CD4-positive, alpha-beta T cell (primary cell): Measurements from ENCODE around the gene GNA15. TPM values are rescaled to one million over a fixed set of nuclear protein-coding genes. Genes with fewer than 3 reads are reported as not detected.

ENCODE experiments used
- ATAC-seq: fragments of 200-7000 bp; cut with Tn5 transposase; one replicate; pipeline ENCODE4 v1.10.0; 2022; ENCODE audit warnings: mild to moderate bottlenecking; ENCODE audit not compliant: poor library complexity
- CTCF ChIA-PET: fragments of 350-600 bp; sonication (Branson Sonifier 250); formaldehyde crosslinking; loops from one replicate; lab custom pipeline; 2021; ENCODE audit warnings: antibody characterized with exemption, inconsistent platforms; lab: Charles Lee
- POLR2A ChIA-PET: fragments of 350-600 bp; sonication (Branson Sonifier 250); formaldehyde crosslinking; loops from one replicate; lab custom pipeline; 2021; ENCODE audit warnings: antibody characterized with exemption, inconsistent platforms; lab: Charles Lee
- DNase-seq, 14 experiments: peaks; one replicate each; pipeline ENCODE4 v3.0.0-alpha.2; 2013 to 2020; ENCODE audit warnings: mixed read lengths in 2 of 14
- H3K27ac ChIP-seq, 2 donors: one replicate each; pipeline versions ENCODE4 v1.5.1 to v1.7.0; 2013; ENCODE audit warnings: low read length in 2 of 2, low read depth in 1 of 2, mild to moderate bottlenecking in 1 of 2
- H3K27me3 ChIP-seq, 2 experiments: 1 replicate in 1 of 2; 2 replicates in 1 of 2; pipeline versions ENCODE4 v1.6.1 to v1.7.0; 2013; ENCODE audit warnings: low read length in 2 of 2, control low read depth in 1 of 2, mild to moderate bottlenecking in 1 of 2, moderate library complexity in 1 of 2; ENCODE audit not compliant: insufficient read depth in 2 of 2, control insufficient read depth in 1 of 2
- H3K36me3 ChIP-seq: one replicate; pipeline ENCODE4 v1.6.1; 2013; ENCODE audit warnings: low read length, control low read depth; ENCODE audit not compliant: insufficient read depth
- H3K4me1 ChIP-seq: one replicate; pipeline ENCODE4 v1.6.1; 2013; ENCODE audit warnings: low read length, control low read depth; ENCODE audit not compliant: insufficient read depth
- H3K4me3 ChIP-seq: one replicate; pipeline ENCODE4 v1.5.1; 2013; ENCODE audit warnings: mild to moderate bottlenecking, low read length, moderate library complexity
- H3K9me3 ChIP-seq, 2 experiments: 1 replicate in 1 of 2; 2 replicates in 1 of 2; pipeline versions ENCODE4 v1.6.1 to v1.7.0; 2013; ENCODE audit warnings: low read length in 2 of 2, mild to moderate bottlenecking in 2 of 2, control low read depth in 1 of 2, moderate library complexity in 1 of 2; ENCODE audit not compliant: control insufficient read depth in 1 of 2, insufficient read depth in 1 of 2
- H3K27ac Mint-ChIP-seq: one replicate; pipeline ENCODE4 v1.8.0; 2020; ENCODE audit warnings: mixed read lengths
- H3K27me3 Mint-ChIP-seq: one replicate; pipeline ENCODE4 v1.8.0; 2021; ENCODE audit warnings: mixed read lengths
- H3K36me3 Mint-ChIP-seq: one replicate; pipeline ENCODE4 v1.8.0; 2021; ENCODE audit warnings: low read depth, mixed read lengths
- H3K4me1 Mint-ChIP-seq: one replicate; pipeline ENCODE4 v1.8.0; 2021; ENCODE audit warnings: low read depth, mixed read lengths
- H3K4me3 Mint-ChIP-seq: one replicate; pipeline ENCODE4 v1.8.0; 2020; ENCODE audit warnings: mild to moderate bottlenecking, mixed read lengths
- H3K9me3 Mint-ChIP-seq: one replicate; pipeline ENCODE4 v1.8.0; 2020; ENCODE audit warnings: mixed read lengths
- intact Hi-C, 2 experiments: fragments of 100-400 bp; cut with DNase I in 1 of 2; cut with micrococcal nuclease in 1 of 2; formaldehyde crosslinking; loops; one replicate each; pipeline versions ENCODE4 v1.15.1 to v1.9.0; 2023 to 2025; cut with DNase I, micrococcal nuclease
- total RNA-seq, 174 experiments: library from RNA in 2 of 174; stranded (reverse) in 2 of 174; gene quantifications; one replicate each; pipeline ENCODE4 v1.2.3 and lab custom pipeline; 2021 to 2026
- TF ChIP-seq, protein P1 (sequence below): fragments of 200-600 bp; IDR thresholded peaks from one replicate; pipeline ENCODE4 v1.8.0; 2022; ENCODE audit warnings: antibody characterized with exemption, mild to moderate bottlenecking

The GNA15 gene
- total RNA-seq, 2 experiments from 2014 or later: 12.1 to 14.9 TPM

- peaks cover 47% of the 10 kb centered on the region for H3K4me1 ChIP-seq
- Mint-ChIP-seq H3K27me3 (peaks cover 18% of the 10 kb centered on the region), H3K4me3 (no peak overlapping the region), H3K9me3 (no peaks in the 10 kb centered on the region), H3K36me3 (no peaks in the 10 kb centered on the region), H3K4me1 (peaks cover 32% of the 10 kb centered on the region), H3K27ac (no peak overlapping the region)
- no peak overlapping the region for H3K27ac ChIP-seq
- CTCF ChIA-PET: interaction anchor here (0.9 kb wide), 1 partner anchor 147 kb away, joined by 3 read pairs; no protein-coding TSS in a partner anchor
- no peak overlapping the region for H3K4me3 ChIP-seq
- H3K27me3 ChIP-seq: peaks cover 3 to 32% of the 10 kb centered on the region in 2 experiments
- intact Hi-C loops: no loop called here
- POLR2A ChIA-PET: interaction anchor here (1.0 kb wide), 1 partner anchor 62 kb away, joined by 3 read pairs; no protein-coding TSS in a partner anchor
- DNase-seq (no peak), ATAC-seq (no peak)
- TF ChIP-seq, protein P1, sequence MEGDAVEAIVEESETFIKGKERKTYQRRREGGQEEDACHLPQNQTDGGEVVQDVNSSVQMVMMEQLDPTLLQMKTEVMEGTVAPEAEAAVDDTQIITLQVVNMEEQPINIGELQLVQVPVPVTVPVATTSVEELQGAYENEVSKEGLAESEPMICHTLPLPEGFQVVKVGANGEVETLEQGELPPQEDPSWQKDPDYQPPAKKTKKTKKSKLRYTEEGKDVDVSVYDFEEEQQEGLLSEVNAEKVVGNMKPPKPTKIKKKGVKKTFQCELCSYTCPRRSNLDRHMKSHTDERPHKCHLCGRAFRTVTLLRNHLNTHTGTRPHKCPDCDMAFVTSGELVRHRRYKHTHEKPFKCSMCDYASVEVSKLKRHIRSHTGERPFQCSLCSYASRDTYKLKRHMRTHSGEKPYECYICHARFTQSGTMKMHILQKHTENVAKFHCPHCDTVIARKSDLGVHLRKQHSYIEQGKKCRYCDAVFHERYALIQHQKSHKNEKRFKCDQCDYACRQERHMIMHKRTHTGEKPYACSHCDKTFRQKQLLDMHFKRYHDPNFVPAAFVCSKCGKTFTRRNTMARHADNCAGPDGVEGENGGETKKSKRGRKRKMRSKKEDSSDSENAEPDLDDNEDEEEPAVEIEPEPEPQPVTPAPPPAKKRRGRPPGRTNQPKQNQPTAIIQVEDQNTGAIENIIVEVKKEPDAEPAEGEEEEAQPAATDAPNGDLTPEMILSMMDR: no peak
- no peaks in the 10 kb centered on the region for H3K9me3 ChIP-seq
- no peaks in the 10 kb centered on the region for H3K36me3 ChIP-seq
Observed at GRCh38 chr19:3096902-3097326, 38.9 kb upstream of the GNA15 start.

DNA sequence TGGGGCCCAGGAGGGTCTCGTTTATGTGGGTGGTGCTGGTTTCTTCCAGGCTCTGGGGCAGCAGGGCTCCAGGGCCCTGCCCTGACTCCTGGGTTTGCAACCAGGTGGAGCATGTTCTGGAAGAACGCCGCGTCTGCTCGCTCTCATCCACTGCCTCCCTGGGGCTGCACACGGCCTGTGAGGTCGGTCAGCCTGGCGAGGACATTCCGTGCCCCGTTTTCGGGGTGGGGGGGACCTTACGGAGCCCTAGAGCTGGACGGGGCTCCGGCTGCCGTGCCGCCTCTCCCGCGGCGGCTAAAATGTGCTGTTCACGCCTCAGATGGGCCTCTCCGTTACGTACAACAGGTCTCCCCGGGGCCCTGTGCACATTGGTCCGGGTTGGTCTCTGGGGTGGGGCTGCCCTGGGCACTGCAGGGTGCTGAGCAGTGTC is 38.4 kb upstream of the GNA15 start:
- TF ChIP-seq, protein P1: no peak
- ChIA-PET CTCF (interaction anchor here (0.9 to 2.3 kb wide), 2 partner anchors 21 to 147 kb away, joined by 3 to 6 read pairs; no protein-coding TSS in a partner anchor), POLR2A (no interaction called here)
- ATAC-seq (no peak), DNase-seq (no peak)
- Histone ChIP-seq H3K27ac (no peak overlapping the region), H3K4me1 (peaks cover 47% of the 10 kb centered on the region), H3K36me3 (no peaks in the 10 kb centered on the region), H3K4me3 (no peak overlapping the region), H3K27me3 (peaks cover 3 to 32% of the 10 kb centered on the region in 2 experiments), H3K9me3 (no peaks in the 10 kb centered on the region)
- Mint-ChIP-seq H3K27ac (peak overlapping the region; percentile 53), H3K36me3 (no peaks in the 10 kb centered on the region), H3K9me3 (no peaks in the 10 kb centered on the region), H3K4me3 (peak overlapping the region; percentile 25), H3K27me3 (peaks cover 18% of the 10 kb centered on the region), H3K4me1 (peaks cover 32% of the 10 kb centered on the region)
- intact Hi-C loops: no loop called here

GRCh38 chr19:3098141-3098514 is 37.7 kb upstream of the GNA15 start:
- peaks cover 3 to 32% of the 10 kb centered on the region in 2 experiments for H3K27me3 ChIP-seq
- Mint-ChIP-seq H3K4me1 (peaks cover 32% of the 10 kb centered on the region), H3K9me3 (no peaks in the 10 kb centered on the region), H3K36me3 (no peaks in the 10 kb centered on the region), H3K27ac (peak overlapping the region; percentile 53), H3K27me3 (peaks cover 18% of the 10 kb centered on the region), H3K4me3 (peak overlapping the region; percentile 25)
- peaks cover 47% of the 10 kb centered on the region for H3K4me1 ChIP-seq
- ChIA-PET POLR2A (interaction anchor here (0.9 kb wide), 1 partner anchor 62 kb away, joined by 3 read pairs; no protein-coding TSS in a partner anchor), CTCF (interaction anchor here (2.3 kb wide), 1 partner anchor 22 kb away, joined by 6 read pairs; no protein-coding TSS in a partner anchor)
- no peaks in the 10 kb centered on the region for H3K9me3 ChIP-seq
- H3K4me3 ChIP-seq: no peak overlapping the region
- H3K27ac ChIP-seq: no peak overlapping the region
- TF ChIP-seq, protein P1: no peak
- DNase-seq (no peak), ATAC-seq (no peak)
- H3K36me3 ChIP-seq: no peaks in the 10 kb centered on the region
- intact Hi-C loops: no loop called here
